SH-SY5Y (cell line): ENCODE results near the gene HMX3.
A peak's percentile ranks its signal among the peaks of the same experiment; 100 is the strongest.

Source experiments
- GATA2 ChIP-seq: IDR thresholded peaks from 2 replicates; pipeline ENCODE4 v1.6.1; 2011; ENCODE audit warnings: mild to moderate bottlenecking, low read depth, low read length
- GATA3 ChIP-seq: IDR thresholded peaks from 2 replicates; pipeline ENCODE4 v1.6.1; 2011; ENCODE audit warnings: low read depth, mild to moderate bottlenecking, low read length, moderate library complexity

Gene HMX3

DNA sequence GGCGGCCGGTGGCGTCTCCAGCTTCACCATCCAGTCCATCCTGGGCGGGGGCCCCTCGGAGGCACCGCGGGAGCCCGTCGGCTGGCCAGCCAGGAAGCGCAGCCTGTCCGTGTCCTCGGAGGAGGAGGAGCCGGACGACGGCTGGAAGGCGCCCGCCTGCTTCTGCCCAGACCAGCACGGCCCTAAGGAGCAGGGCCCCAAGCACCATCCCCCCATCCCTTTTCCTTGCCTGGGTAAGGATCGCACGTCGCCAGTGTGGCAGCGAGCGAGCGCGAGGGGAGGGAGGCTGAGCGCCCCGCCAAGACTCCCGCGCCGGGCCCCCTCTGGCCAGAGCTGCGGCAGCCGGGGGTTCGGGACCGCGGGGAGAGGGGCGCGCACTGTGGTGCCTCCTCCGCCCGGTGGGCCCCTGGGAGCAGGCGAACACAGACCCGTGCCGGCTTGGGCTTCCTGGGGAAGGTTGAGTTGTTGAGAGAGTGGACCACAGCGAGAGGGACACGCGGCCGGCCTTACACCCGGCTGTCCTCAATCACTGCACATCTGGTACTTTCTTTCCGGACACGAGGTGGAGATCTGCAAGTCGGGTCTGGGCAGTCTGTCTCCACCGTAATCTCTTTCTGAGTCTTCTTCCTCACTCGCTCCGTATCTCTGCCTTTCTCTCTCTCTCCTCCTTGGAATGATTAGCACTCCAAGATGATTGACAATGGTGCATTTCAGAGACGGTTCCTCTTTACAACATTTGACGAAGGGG is 12.8 kb downstream of the HMX3 start:
- TF ChIP-seq GATA2 (no peak), GATA3 (no peak)

DNA sequence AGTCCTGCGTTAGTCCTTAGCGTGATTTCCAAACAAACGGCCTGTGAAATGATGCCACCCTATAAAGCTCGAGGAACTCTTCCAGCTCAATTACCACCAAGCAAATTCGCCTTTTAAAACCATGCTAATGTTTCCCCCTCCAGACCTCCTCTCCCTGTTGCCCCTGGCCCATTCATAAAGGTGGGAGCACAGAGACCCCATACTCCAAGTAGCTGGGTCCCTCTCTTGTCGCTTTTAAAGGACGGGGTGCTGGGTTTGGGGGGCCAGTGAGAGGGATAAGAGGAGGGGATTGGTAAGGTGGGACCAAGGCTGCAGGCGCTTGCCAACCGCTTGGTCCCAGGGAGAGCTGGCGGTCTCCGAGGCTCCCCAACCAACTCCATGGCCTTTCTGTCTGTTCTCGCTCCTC is 13.4 kb downstream of the HMX3 start:
- TF ChIP-seq GATA3 (no peak), GATA2 (no peak)

DNA sequence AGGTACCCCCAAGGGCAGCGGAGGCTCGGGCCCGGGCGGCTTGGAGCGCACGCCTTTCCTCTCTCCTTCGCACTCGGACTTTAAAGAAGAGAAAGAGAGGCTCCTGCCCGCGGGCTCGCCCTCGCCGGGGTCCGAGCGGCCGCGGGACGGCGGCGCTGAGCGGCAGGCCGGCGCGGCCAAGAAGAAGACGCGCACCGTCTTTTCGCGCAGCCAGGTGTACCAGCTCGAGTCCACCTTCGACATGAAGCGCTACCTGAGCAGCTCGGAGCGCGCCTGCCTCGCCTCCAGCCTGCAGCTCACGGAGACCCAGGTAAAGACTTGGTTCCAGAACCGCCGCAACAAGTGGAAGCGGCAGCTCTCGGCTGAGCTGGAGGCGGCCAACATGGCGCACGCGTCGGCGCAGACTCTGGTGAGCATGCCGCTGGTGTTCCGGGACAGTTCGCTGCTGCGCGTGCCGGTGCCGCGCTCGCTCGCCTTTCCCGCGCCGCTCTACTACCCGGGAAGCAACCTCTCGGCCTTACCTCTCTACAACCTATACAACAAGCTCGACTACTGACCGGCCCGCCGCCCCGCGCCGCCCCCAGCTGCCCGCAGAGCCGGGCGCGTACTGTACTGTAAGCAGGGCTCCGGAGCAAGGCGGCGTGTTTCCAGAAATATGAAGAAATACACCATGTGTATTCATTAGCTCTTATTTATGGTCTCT is 13.9 kb downstream of the HMX3 start:
- TF ChIP-seq GATA2: no peak
- TF ChIP-seq GATA3: no peak

DNA sequence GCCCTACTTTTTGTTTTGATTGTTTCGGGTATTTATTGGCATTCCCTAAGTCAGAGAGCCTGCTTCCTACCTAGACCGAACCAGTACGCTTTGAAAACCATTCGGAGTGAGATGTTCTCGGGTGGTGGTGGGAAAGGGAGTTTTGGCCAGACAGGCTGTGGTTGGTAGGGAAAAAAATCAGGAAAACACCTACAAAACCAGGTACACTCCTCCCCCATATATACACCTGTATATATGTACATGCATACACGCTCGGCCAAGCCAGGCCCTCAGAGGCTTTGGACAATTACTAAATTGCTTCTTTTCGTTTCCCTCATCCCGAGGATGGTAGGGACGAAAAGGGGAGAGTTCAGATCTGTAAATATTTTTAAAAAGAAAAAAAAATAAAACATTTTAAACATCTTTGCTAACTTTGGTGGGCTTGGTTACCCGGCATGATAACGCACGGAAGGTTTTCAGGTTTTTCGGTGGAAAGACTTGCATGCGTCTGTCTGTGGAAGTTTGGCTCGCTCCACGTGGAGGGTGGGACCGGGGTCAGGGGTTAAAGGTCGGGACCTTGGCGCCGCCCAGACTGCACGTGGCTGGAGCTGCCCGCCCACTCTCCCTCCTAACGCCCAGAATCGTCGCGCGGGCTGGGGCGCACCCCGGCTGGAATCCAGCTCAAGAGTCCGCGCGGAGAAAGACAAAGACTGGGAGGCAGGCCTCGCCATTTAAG is 14.7 kb downstream of the HMX3 start:
- TF ChIP-seq GATA2 (no peak), GATA3 (no peak)

DNA sequence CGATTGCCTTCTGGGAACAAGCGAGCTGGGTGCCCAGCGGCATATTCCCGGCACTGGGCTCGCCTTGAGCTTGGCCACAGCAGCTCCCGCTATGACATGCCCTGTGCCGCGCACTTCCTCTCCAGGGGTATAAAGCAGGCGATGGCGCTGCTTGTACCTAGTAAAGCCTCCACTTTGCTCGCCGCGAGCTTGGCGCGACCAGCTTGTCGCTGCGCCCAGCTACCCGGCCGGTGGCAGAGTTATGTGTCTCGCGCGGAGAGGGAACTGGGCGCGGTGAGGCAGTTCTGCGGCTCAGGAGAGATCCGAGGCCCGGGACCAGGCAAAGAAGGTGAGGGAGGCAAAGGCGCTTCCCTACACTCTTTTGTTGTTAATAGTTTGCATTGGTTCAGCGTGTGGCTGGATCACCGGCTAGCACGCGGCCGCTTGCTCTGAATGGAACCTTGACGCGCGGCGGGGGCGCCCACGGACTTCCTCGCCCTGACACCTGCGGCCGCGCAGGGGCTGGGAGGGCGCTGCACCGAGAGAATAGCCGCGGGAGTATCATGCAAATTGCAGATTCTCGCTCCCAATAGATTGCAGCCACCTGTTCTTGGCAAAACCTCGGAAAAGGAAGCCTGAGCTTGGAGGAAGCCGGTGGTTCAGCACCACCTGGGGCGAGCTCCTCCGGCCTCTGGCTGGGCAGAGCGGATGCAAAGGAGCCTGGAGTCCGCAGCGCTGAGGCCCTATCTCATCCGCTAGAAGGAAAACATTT is 15.4 kb downstream of the HMX3 start:
- TF ChIP-seq GATA2 (no peak), GATA3 (no peak)

DNA sequence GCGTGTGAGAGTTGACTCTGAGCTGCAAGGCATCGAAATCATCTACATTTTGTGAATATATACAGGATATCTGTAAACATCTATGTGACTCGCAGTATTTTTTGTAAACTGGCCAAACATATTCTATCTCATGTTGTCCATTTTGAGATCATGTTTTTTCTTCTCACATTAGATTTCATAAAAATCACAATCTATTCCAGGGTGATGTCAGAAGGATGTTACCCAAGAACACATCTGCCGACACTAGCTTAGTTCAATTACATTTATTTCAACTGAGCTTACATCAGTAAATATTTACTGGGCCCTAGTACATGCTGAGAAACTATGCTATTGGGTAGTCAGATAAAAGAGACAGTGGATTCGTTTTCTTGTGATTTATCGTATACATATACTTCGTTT is 16.0 kb downstream of the HMX3 start:
- no peak for TF ChIP-seq GATA3
- TF ChIP-seq GATA2: no peak

DNA sequence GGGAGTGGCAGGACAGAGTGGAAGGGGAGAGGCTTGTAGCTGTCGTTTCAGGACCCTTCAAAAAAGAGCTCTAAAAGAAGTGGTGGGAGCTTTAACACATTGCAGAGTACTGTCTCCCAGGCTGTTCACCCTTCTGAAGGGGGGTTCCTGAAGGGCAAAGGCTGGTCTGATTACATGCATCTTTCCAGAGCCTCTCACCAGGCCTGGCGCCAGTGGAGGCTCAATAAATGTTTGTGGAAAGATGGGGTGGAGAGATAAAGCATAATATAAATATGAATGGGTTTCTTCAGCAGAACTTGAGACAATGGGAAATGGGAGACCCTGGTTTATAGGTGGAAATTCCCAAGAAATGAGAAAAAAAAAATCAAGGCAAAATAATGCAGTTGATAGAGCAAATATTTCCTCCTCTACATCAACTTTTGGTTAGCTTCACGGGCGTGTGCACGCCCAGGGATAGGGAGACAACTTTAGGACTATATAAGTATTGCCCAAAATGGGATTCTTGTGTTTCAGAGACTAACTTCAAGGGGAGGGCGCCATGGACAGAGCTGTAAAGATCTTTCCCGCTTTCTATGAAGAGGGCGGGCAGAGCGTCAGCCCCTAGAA is 17.8 kb downstream of the HMX3 start:
- TF ChIP-seq GATA3 (no peak), GATA2 (peak; percentile 61)

DNA sequence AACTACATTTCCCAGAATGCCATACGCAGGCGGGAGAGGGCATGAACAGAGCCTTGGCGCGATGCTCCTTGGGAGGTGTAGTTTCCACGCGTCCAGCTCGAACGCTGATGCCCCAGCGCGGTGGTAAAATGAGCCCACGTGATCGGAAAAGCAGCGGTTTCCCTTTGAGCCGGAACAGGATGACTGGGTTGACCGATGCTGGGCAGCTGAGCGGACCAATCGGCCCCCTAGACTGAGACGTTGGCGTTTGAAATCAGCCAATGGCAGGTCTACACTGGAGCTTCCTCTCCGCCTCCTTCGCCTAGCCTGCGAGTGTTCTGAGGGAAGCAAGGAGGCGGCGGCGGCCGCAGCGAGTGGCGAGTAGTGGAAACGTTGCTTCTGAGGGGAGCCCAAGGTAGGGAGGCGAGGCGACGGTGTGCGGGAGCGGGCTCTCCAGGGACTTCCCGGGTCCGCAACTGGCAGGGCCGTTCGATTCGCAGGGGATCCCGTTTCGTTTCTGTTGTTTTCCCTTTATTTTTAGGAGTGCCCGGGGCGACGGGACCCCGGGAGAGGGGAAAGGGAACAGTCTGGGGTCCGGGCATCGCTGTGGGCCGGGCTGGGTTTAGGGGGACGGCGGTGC is 18.4 kb downstream of the HMX3 start, which contains the start of gene BUB3:
Gene BUB3, plus strand, starts transcription at position 311 of the 619 bp plus-strand sequence. CDS start 516 bp downstream, outside the sequence.
- no peak for TF ChIP-seq GATA2
- TF ChIP-seq GATA3: no peak

DNA sequence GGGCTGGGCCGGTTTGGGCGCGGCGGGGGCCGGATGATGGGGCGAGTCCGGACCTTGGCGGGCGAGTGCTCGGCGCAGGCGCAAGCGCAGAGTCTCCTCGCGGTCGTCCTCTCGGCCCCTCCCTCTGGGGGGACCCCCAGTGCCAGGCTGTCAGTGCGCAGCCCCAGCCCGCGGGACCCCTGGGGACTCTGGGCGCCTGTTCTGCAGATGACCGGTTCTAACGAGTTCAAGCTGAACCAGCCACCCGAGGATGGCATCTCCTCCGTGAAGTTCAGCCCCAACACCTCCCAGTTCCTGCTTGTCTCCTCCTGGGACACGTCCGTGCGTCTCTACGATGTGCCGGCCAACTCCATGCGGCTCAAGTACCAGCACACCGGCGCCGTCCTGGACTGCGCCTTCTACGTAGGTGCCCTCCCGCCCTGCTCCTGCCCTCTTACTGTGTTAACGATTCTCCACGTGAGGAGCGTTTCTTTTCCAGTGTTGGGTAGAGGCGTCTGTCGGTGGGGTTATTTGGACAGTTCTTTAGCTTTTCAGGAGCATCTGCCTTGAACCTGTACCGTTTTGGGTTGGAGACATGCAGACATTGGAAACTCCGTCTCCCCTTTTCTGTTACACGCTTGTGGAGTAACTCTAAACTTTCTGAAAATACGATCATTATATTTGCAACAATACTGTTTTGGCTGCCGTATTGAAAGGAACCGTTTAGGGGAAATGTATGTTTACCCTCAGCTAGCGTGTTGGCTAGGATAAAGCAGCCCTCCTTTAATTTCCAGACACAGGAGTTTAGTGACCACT is 19.1 kb downstream of the HMX3 start:
- TF ChIP-seq GATA3 (no peak), GATA2 (no peak)

DNA sequence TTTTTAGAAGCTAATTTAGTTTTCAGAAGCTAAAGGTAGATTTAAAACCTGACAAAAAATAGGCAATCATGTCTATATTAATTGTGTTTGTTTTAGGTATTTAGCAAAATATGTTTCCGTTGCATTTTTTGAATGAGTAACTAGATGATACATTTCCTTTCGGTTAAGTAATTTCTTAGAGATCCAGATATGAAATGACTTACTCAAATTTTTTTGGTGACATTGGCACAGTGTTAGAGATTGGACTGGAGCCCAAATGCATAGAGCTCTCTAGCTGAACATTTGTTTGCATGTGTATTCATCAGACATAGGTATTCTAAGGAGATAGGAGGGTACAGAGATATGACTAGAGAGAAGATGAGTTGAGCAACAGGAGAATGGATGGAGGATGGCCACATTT is 20.3 kb downstream of the HMX3 start:
- TF ChIP-seq GATA2 (no peak), GATA3 (no peak)

DNA sequence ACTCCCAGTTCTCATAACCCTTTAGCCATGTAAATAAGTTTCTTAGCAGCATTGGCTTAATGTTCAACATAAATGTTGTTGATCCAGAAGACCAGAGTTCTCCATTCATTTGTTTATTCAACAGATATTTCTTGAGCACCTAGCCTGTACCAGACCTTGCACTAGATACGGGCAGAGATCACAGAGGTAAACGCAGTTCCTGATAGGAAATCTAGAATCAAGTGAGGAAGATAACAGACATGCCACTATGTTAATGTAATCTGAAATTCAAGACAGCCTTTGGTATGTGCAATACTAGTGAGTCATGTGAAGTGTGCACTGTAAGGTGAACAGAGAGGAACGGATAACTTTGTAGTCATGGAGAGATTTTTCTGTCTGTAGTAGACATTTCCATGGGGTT is 21.4 kb downstream of the HMX3 start:
- no peak for TF ChIP-seq GATA2
- TF ChIP-seq GATA3: no peak

DNA sequence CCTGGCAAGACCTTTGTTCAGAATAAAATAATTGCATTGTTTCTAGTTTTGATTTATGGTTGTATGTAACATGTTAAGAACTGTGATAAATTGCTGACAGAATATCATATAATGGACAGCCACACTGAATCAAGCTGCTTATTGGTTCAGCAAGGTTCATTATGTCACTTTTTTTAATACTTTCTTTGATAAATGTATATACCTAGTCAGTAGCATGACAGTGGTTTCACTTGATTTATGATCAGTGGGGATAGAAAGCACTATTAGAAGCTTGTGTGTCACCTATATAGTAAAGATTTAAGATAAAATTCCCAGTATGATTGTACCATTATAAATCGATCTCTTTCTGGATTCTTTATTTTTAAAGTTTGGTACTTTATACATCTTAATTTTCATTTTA is 22.9 kb downstream of the HMX3 start:
- no peak for TF ChIP-seq GATA3
- TF ChIP-seq GATA2: no peak
